GM18868 (cell line): ENCODE data around the gene ZNF605.
"Not testable (repeated sequence)": the region's sequence is repeated elsewhere in the genome, so short reads cannot be mapped to it uniquely, and the experiment has no call there.

Experiments
- ATAC-seq: cut with Tn5 transposase; IDR thresholded peaks from one replicate; pipeline ENCODE4 v1.9.1; 2021; ENCODE audit warnings: mild to moderate bottlenecking, moderate library complexity; ENCODE audit not compliant: unreplicated experiment

Gene ZNF605

DNA sequence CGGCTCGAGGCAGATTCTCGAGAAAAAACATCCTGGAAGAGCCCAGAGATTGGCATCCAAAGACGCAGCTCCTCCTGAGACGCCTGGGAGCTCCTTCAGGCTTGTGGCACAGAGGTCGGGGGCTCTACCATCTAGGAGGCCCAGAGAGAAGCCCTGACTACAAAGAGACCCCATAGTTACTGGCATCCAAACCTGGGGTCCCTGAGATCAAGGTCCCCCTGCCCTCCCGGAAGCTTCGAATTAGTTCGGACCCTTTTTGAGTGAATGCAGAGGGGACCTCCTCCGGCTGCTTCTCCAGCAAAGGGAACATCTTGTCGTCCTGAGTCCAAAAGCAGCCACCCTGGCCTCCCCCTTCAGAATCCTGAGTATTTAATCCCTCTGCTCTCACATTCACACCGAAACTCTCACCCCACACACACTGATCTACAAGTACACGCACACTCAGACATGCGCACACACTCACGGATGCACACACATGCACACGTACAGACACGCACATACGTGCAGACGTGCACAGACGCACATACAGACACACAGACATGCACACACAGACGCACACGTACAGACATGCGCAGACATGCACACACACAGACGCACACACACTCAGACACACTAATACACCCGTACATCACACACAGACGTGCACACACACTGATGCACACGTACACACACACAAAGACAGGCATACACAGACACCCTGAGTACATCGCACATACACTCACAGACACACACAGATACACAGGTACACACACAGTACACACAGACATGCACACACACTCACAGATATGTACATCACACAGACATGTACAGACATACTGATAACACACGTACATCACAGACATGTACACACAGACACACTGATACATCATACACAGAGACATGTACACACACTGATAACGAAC, 5.9 kb downstream of the ZNF605 start:
- no peak for ATAC-seq

DNA sequence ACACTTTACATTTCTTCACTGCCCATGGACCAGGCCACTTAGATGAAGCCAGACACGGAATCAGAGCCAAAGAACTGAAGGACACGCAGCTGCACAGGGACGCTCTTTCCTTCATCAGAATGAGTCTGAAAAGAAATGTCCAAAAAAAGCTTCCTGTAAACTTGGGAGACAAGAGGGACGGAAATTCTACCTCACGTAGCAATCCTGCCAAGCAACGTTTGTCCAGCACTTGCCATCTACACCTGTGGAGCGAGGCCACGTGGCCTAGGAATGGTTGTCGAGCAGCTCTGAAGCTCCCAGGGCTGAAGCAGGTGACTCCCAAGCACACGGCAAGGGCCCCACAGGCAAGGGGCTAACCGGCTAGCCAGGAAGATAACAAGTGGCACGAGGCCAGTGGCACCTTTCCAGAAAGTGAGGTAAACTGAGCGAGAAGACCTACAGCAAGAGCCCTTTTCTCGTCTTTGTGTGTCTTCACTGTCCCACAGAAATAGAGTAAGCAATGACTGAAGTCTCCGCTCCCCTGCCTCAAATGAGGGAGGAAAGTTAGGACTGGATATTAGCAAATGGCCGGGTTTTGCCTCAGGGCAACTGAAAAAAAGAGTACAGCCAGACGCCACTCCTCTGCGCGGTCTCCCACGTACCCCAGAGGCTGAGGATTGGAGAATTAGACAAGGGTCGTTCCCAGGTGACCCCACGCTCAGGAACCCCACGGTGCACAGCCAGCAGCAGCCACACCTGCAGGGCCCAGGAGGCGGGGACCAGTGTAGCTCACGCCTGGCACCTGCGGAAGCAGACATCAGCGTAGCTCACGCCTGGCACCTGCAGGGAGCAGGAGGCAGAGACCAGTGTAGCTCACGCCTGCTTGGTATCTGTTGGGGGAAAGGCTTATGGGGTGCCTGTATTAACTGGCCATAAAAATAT, 7.7 kb downstream of the ZNF605 start:
- ATAC-seq, result no peak

DNA sequence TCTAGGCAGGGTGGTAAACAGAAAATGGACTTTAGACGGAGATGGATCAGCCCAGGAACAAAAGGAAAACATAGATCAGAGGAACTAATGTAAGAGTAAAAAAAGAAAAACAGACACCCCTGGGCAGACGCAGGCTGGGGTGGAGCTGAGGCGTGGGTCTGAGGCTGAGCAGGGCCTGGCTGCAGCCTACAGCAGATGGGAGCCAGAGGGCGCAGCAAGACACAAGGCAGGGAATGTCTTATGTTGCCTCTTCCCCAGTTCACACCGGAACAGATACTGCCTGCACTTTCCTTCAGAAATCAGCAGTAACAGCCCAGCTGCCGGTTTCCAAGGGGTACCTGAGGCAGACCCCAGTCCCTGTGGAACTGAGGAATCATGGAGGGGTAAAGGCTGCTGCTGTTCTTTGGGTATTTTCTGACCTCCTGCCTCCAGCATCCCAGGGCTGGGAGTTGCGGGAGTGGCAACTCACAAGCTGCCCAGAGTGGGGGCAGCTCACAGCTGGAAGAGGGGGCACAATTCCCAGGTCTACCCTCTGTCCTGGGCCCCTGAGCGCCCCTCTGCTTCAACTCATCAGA, 9.8 kb downstream of the ZNF605 start:
- no peak for ATAC-seq

DNA sequence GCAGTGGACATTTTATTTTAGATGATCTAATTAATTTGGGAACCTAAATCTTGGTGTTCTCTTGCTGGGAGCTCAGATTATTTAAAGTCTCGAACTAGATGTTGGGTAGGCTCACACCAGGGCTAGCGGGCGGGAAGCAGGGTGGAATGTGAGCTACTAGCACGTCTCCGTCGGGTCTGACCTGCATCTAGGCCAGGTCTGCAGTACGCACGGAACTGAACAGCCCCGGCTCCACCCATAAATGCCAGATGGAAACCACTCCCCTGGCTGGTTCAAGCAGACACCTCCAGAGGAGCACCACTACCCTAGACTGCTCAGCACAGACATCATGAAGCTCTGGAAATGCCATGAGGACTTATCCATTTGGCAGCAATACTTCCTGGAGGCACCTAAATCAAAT, 10.3 kb downstream of the ZNF605 start:
- no peak for ATAC-seq

DNA sequence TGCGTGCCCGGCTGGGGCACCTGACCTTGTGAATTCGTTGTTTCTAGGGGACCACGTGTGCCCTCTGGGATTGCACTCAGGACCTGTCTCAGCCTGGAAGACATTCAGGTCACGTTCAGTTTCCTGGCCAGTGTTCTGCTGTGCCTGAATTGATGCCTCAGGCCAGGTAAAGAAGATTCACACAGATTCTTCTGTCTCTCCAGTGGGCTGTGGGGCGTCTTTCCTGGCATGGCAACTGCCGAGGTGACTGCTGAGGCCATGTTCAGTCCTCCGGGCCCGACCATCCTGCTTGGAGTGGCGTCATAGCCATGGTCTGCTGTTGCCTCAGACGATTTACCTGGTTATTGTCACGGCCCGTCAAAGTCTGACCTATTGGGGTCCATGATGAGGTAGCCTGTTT, 13.5 kb downstream of the ZNF605 start:
- ATAC-seq, result no peak

DNA sequence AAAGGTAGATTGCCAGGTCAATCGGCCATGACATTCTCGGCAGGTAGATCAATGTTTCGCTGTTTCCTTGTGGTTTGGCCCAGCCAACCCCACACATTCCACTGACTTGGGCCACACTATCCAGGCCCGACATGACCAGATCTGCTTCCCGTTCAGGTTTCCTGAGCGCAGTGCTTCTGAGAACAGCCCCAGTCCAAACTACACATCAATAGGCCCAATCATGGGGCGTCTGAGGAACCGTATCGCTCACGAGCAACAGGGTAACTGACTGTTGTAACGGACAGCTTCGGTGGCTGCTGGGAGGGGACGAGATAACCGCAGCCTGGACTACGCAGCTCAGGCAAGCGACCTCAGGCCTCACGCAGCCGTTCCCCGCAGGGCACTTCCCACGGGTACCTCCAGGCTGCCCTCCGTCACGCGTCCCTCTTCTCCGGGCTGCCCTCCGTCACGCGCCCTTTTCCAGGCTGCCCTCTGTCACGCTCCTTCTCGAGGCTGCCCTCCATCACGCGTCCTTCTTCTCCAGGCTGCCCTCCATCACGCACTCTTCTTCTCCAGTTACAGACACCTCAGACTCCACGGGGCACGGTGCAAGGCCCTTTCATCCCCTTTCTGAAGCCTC, 14.7 kb downstream of the ZNF605 start:
- no peak for ATAC-seq

DNA sequence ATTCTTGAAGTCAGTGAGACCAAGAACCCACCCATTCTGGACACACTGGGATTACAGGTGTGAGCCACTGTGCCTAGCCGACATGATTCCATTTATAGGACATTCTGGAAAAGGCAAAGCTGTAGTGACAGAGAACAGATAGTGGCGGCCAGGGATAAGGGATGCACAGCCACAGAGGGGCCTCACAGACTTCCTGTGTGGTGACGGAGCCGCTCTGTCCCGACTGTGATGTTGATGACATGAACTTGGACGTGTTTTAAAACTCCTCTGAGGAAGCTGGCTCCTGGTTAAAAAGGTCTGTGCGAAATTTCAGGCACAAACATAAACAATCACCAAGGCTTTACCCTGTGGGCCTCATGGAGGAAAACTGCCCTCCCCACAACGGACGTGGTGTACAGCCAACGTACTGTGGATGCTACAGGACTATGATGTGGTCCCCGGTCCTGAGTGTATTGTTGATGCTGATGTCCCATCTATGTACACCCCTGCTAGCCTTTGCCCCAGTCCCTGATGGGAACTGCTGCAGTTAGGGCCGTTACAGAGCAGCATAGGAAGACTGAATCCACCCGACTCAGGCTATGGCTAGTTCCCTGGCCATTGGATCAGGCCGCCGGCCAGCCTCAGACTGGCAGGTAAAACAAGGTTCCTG, 15.9 kb downstream of the ZNF605 start:
- no peak for ATAC-seq

DNA sequence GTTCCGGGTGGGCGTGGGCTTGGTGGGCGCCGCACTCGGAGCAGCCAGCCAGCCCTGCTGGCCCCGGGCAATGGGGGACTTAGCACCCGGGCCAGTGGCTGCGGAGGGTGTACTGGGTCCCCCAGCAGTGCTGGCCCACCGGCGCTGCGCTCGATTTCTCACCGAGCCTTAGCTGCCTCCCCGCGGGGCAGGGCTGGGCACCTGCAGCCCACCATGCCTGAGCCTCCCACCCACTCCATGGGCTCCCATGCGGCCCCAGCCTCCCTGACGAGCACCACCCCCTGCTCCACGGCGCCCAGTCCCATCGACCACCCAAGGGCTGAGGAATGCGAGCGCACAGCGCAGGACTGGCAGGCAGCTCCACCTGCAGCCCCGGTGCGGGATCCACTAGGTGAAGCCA, 17.3 kb downstream of the ZNF605 start:
- not testable (repeated sequence) for ATAC-seq

DNA sequence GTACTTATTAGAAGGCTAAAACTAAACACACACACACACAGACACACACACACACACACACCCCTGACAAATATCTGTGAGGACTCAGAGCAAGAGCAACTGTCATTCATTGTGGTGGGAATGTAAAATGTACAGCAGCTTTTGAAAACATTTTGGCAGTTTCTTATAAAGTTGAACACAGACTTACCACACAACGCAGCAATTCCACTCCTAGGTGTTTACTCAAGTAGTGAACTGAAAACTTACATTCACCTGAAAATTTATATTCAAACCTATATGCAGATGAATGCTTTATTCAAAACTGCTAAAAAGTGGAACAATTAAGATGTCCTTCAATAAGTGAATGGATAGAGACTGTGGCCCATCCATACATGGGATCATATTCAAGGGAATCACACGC, 18.6 kb downstream of the ZNF605 start:
- no peak for ATAC-seq

DNA sequence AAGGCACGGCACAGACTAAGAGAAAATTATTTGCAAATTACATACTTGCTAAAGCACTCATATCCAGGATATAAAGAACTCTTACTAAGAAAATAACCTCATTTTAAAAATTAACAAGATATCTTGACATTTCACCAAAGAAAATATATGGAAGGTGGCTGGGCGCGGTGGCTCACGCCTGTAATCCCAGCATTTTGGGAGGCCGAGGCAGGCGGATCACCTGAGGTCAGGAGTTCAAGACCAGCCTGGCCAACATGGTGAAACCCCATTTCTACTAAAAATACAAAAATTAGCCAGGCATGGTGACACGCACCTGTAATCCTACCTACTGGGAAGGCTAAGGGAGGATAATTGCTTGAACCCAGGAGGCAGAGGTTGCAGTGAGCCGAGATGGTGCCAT, 19.2 kb downstream of the ZNF605 start:
- not testable (repeated sequence) for ATAC-seq

DNA sequence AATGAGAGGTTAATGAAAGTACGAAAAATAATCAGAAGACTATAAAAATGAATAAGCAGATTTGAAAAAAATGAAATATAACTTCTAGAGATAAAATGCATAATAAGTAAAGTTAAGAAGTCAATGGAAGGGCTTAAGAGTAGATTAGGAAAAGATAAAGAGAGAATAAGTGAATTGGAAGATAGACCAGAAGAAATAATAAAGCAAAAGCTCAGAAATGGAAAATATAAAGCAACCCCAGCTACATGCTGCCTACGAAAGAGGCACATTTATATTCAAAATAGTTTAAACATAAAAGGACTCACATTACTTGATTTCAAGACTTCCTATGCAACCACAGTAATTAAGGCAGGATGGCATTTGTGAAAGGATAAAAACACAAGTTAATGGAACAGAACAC, 19.9 kb downstream of the ZNF605 start:
- ATAC-seq, result no peak

DNA sequence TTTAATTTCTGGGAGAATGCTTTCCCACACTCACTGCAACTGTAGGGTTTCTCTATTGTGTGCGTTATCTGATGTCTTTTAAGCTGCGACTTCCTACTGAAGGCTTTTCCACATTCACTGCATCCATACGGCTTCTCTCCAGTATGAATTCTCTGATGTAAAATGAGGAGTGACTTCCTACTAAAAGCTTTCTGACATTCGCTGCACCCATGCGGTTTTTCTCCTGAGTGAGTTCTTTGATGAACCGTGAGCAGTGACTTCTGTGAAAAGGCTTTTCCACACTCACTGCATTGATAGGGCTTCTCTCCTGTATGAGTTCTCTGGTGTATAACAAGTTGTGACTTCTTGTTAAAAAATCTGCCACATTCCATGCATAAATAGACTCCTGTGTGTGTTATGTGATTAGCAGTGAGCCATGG, 29.7 kb downstream of the ZNF605 start:
- ATAC-seq, result no peak

DNA sequence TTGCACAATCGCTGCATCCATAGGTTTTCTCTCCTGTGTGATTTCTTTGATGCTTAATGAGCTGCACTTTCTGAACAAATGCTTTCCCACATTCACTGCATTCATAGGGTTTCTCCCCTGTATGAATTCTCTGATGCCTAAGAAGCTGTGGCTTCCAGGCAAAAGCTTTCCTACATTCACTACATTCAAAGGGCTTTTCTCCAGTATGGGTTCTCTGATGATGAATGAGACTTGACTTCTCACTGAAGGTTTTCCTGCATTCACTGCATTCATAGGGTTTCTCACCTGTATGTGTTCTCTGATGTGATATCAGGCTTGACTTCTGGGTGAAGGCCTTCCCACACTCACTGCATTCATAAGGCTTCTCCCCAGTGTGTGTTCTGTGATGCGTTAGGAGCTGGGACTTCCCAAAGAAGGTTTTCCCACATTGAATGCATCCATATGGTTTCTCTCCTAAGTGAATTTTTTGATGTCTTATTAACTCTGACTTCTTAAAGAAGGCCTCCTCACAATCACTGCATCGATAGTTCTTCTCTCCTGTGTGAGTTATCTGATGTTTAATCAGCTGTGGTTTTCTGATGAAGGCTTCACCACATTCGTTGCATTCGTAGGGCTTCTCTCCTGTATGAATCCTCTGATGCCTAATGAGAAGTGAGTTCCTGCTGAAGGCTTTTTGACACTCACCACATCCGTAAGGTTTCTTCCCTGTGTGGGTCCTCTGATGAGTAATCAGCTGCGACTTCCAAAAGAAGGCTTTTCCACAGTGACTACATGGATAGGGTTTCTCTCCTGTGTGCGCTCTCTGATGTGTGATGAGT, 30.3 kb downstream of the ZNF605 start:
- no peak for ATAC-seq

DNA sequence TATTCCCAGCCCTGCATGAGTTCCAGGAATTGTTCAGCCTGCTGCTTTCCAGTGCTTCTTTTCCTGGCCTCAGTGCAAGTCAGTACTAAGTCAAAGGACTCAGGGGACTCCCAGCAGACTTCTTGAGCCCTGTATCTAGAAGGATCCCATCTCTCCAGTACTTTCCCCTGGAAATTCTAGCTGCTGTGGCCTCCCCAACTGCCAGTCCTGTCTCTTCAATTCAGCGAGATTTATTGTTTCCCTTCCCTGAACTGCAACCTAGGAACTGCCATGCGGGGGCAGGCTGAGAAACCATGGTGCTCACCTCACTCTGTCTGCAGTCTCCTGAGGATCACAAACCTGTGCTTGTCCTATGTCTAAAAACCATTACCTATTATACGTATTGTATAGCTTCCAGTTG, 31.8 kb downstream of the ZNF605 start:
- ATAC-seq, result no peak

DNA sequence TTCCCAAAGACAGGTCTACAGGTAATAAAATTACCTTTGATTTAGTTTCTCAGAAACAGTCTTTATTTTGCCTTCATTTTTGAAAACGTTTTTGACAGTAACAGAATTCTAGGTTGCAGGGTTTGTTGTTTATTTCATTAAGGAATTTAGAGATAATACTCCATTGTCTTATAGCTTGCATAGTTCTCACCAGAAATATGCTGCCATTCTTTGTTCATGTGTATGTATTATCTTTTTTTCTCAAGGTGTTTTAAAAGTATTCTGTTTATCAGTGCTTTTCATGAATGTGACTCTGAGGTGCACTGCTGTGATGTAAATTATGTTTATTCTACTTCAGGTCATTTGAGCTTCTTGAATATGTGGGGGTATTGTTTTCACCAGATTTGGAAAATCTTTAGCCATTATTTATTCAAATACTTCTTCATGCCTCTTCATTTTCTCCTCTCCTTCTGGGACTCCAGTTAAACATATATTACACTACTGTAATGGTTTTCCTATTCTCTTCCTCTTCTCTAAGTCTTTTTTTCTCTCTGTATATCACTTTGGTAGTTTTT, 32.7 kb downstream of the ZNF605 start:
- ATAC-seq, result no peak

DNA sequence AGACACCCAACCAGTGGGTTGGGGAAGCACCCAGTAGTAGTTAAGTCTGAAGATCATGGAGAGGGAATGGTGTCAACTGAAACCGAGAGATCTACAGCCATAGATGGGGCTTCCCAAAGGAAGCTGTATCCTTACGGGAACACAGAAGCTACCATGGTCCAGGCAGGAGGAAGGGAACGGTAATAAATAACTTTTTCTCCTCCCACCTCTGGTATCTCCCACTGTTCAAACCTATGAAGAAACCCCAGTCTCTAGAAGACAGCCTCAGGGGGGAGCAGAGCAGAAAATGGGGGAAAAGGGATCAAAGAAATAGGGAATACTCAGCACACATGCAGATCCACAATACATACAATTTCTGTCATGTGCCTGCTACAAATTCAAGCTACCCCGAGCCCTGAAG, 33.4 kb downstream of the ZNF605 start:
- no peak for ATAC-seq

DNA sequence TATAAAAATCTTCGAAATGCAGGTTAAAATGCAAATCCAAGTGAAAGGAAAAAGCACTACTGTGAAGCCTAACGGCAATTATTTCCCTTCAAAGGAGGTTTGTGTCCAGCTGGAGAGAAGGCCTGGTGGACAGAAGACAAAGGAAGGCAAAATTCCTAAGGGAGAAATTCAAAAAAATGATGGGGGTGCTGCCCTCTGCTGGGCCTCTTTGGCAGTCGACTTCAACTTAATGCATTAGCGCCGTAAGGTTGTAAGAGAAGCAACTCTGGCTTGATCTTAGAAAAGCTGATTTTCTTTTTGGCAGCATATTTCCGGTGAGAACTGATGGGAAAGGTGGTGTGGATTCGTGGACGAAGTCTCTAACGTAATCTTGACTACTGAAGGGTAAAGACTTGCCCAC, 34.4 kb downstream of the ZNF605 start:
- ATAC-seq, result no peak

DNA sequence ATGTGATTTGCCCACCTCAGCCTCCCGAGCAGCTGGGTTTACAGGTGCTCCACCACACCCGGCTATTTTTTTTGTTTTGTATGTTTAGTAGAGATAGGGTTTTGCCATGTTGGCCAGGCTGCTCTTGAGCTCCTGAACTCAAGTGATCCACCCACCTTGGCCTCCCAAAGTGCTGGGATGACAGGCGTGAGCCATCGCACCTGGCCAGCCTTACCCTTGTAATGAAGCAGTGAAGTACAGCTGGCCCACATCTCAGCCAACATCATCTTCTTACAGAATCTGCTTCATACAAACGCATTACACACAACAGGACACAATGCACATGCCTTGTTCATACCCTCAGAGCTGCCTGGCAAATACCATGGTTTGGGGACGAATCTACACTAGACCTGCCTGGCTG, 37.4 kb downstream of the ZNF605 start:
- ATAC-seq, result no peak

DNA sequence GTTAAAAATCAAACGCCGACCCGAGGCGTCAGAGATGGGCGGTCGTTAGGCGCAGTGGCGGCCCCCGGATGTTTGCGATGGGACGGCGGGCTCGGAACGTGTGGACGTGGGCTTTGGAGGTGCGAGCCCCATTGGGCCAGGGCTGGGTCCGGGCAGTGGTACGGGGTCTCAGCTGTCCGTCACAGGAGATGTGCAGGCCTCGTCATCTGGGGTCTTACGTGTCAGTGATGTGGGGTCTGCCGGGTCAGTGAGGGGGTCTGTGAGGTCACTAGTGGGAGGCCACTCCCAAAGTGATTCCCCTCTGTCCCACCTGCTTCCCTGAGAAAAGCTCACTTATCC, 47.1 kb downstream of the ZNF605 start:
- no peak for ATAC-seq
